Ramos (cell line): ENCODE results near the gene CEACAM19.

ENCODE experiments used
- in situ Hi-C: fragments of 300-500 bp; cut with MboI; formaldehyde crosslinking; loops from one replicate; pipeline ENCODE4 v1.14.3; 2022; ENCODE audit warnings: low sequenced_read_pairs; ENCODE audit not compliant: unreplicated experiment

The CEACAM19 gene

DNA sequence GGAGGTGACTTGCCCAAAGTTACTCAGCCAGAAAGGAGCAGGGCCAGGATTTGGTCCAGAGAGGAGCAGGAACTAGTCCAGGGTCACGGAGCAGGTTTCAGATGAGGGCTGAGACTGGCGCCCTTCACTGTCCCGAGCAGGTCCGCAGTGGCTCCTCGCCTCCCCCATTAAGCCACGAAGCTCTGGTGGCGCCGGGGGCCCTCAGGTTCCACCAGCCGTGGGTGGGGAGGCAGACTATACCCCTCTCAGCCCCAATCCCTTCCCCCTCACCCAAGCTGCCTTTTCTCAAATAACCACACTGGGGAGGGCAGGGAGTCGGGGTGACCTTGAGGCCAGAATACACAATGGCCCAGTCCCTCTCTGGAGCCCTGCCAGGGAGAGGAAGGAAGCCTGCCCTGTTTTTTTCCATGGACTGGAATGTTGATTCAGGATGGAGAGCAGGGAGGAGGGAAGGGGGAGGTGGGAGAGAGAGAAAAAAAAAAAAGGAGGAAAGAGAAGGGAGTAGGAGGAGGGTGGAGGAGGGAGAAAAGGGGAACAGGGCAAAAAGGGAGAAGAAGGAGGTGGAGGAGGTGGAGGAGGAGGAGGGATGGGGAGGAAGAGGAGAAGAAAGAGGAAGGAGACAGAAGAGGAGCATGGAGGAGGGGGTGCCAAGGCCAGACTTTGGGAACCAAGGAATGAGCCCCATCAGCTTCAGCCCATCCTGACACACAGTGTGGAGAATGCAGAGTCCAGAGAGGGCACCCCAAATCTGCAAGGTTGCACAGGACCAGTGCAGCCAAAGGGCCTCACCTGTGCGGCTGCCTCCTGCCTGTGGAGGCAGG is 47.4 kb downstream of the CEACAM19 start:
- in situ Hi-C loops, result no loop called here

DNA sequence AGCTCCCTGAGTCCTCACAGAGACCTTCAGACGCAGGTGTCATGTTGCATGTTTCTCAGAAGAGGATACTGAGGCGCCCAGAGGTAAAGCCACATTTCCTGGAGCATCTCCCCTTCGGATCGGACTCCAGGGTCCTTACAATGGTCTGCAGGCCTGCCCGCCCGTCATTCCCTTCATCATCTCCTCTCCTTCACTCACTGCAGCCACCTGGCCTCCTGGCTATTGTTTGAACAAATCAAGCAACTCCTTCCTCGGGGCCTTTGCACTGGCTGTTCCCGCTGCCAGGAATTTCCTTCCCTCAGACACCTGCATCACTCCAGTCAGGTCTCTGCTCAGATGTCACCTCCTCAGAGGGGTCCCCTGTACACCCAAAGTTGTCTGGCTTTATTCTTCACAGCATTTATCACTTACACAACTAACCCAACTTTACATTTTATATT is 48.0 kb downstream of the CEACAM19 start:
- in situ Hi-C loops, result no loop called here

DNA sequence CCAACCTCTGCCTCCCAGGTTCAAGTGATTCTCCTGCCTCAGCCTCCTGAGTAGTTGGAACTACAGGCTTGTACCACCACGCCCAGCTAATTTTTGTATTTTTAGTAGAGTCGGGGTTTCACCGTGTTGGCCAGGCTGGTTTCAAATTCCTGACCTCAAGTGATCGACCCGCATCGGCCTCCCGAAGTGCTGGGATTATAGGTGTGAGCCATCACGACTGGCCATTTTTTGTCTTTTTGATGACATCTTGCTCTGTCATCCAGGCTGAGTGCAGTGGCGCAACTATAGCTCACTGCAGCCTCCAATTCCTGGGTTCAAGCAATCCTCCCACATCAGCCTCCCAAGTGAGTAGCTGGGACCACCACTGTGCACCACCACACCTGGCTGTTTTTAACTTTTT is 49.1 kb downstream of the CEACAM19 start:
- in situ Hi-C loops, result loop anchor here (5.0 kb wide), 1 partner anchor 52 kb away; no protein-coding TSS in a partner anchor

- in situ Hi-C loops, result loop anchor here (5.0 kb wide), 1 partner anchor 51 kb away; no protein-coding TSS in a partner anchor
These were observed 49.7 kb downstream of the CEACAM19 start for GRCh38 chr19:44720945-44721344.

- in situ Hi-C loops, result loop anchor here (5.0 kb wide), 1 partner anchor 51 kb away; no protein-coding TSS in a partner anchor
These were observed 50.1 kb downstream of the CEACAM19 start for GRCh38 chr19:44721369-44721768.

DNA sequence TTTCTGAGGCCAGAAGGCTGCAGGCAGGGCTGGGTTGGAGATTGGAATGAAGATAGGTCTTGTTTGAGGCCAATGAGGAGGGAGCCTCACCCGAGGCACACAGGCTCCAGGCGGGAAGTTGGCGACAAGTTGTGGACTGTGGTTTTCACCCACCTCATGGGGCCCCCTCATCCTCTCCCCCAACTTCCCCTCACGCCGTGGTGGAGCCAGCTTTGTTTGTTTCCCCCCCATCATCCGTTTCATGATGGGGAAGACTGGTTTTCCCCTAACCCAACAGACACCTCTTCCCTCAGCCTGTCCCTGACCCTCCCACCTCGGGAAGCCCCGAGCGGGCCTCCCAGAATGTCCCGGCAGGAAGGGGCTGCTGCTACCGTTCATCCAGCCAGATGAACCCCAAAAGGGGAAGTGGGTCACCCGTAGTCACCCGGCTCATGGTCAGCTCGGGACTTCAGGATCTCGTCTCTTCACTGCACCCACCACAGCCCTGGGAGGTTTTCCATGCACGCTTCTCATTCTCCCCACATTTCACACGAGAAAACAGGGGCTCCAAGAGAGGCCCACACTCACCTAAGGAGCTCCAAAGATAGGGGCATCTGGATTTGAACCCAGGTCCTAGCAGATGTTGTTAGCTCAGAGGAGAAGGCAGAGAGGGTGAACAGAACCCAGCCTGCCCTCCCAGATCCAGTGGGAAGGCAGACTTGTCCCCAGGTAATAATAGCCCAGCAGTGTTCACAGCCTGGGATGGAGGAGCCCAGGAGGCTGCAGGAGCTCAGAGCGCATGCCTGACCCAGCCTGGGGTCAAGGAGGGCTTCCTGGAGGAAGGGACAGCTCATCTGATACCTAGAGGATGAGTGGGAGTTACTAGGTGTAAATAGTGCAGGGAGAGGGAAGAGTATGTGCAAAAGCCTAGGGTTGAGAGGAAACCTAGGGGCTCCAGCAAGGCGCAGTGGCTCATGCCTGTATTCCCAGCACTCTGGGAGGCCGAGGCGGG is 51.1 kb downstream of the CEACAM19 start:
- in situ Hi-C loops, result loop anchor here (5.0 kb wide), 1 partner anchor 50 kb away; no protein-coding TSS in a partner anchor

DNA sequence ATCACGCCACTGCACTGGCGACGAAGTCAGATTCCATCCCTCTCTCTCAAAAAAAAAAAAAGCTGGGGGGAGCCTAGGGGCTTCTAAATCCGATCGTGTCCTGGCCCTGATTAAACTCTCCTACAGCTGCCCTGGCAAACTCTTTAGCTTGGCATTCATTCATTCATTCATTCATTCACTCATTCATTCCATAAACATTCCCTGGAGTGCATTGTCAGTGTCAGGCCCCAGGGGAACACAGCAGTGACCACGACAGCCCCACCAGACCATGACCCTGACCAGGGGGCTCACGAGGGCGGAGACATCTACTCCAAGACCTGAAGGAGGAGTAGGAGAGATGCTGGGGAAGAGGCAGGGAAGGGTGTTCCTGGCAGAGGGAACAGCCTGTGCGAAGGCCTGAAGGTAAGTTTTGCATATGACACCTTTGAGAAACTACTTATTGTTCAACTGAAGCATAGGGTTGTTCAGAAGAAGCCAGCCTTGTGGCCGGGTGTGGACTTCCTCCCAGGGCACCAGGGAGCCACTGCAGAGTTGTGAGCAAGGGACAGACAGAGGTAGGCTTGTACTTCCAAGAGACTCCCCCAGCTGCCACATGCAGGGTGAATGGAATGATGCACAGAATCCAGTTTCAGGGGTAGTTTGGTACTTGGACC is 52.1 kb downstream of the CEACAM19 start:
- in situ Hi-C loops, result loop anchor here (5.0 kb wide), 1 partner anchor 49 kb away; no protein-coding TSS in a partner anchor

DNA sequence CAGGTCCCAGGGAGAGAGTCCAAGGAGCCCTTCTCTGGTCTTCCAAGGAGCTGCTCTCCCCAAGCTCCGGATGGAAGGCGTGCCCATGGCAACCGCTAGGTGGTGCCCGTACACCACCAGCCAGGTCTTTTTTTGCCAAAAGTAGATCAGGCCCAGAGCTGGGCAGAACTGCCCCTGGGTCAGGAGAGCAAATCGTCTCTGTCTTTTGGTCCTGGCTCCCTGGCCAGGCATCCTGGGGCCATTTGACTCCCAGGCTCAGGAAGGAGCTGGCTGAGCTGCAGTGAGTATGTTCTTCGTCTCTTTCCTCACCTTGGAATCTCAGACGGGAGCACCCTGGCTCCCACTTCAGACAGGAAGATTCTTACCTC is 52.7 kb downstream of the CEACAM19 start:
- in situ Hi-C loops, result loop anchor here (5.0 kb wide), 1 partner anchor 48 kb away; no protein-coding TSS in a partner anchor

- in situ Hi-C loops, result no loop called here
These were observed 54.0 kb downstream of the CEACAM19 start for GRCh38 chr19:44725251-44725650.

GRCh38 chr19:44725684-44726083 is 54.4 kb downstream of the CEACAM19 start:
- in situ Hi-C loops, result no loop called here

GRCh38 chr19:44726465-44726864 is 55.2 kb downstream of the CEACAM19 start:
- in situ Hi-C loops, result no loop called here

GRCh38 chr19:44728178-44728577 is 56.9 kb downstream of the CEACAM19 start:
- in situ Hi-C loops, result no loop called here

DNA sequence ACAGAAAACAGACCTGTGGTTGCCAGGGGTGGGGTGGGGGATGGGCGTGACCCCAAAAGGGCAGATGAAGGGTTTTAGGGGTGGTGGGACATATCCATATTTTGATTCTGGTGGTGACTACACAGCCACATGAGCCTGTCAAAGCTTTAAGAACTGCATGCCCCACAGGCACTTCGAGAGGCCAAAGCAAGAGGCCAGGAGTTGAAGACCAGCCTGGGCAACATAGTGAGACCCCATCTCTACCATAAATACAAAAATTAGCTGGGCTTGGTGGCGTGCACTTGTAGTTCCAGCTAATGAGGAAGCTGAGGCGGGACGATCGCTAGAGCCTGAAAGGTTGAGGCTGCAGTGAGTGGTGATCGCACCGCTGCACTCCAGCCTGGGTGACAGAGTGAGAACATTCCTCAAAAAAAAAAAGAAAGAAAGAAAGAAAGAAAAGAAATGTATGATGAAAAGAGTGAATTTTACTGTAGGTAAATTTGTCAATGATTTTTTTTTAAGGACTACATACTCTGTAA is 58.3 kb downstream of the CEACAM19 start:
- in situ Hi-C loops, result no loop called here

DNA sequence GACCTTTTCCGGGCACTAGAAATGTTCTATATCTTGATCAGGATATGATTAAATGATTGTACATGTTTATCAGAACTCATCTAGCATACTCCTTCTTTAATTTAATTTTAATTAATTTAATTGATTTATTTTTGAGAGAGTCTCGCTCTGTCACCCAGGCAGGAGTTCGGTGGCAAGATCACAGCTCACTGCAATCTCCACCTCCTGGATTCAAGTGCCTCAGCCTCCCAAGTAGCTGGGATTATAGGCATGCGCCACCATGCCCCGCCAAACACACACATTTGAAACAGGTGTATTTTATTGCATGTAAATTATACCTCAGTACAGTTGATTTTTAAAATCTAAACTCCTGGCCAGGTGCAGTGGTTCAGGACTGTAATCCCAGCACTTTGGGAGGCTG is 59.8 kb downstream of the CEACAM19 start:
- in situ Hi-C loops, result no loop called here

GRCh38 chr19:44731622-44732021 is 60.3 kb downstream of the CEACAM19 start:
- in situ Hi-C loops, result no loop called here

DNA sequence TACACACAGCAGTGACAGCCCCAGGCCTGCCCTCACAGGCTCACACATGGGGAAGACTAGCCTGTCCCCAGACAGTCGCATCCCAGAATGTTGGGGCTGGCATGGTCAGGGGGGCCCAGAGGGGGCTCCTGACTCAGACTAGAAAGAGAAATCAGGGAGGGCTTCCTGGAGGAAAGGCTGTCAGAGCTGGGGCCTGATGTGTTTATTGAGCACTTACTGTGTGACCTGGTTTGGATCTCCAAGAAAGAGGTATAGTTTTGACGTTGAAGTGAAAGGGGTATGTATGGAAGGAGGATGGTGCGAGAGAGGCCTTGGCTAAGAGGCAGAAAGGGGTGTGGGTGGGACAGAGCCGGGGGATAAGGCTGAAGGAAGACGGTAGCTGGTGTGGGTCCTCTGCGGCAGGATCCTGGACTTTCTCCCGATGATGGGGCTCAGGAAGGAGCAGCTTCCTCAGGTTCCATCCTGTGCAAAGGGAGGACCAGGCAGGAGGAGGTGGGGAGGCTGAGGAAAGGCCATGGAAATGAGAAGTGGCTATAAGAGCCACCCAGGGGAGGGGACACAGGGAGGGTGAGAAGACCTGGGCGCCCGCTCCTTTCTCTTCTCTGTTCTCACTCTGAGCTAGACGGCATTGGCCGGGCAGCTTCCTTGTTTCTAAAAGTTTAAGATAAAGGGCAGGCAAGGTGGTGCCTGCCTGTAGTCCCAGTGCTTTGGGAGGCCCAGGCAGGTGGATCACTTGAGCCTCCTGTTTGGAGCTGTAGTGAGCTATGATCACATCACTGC is 61.1 kb downstream of the CEACAM19 start:
- in situ Hi-C loops, result no loop called here
